Activated CD8-positive, alpha-beta memory T cell treated with anti-CD3 and anti-CD28 coated beads, Interleukin-2, amount 50 U/mL, for 24 hours (primary cell): ENCODE results near the gene C1orf210.

Experiments
- DNase-seq: peaks from one replicate; pipeline ENCODE4 v3.0.0-alpha.2; 2020; ENCODE audit errors: extremely low read depth

The C1orf210 gene

GRCh38 chr1:43285269-43285990 is at the start of gene C1orf210:
C1orf210 (minus strand) TSS chr1:43285581; CDS start chr1:43283270, 2,311 bp downstream.
- DNase-seq, result no peak

DNA sequence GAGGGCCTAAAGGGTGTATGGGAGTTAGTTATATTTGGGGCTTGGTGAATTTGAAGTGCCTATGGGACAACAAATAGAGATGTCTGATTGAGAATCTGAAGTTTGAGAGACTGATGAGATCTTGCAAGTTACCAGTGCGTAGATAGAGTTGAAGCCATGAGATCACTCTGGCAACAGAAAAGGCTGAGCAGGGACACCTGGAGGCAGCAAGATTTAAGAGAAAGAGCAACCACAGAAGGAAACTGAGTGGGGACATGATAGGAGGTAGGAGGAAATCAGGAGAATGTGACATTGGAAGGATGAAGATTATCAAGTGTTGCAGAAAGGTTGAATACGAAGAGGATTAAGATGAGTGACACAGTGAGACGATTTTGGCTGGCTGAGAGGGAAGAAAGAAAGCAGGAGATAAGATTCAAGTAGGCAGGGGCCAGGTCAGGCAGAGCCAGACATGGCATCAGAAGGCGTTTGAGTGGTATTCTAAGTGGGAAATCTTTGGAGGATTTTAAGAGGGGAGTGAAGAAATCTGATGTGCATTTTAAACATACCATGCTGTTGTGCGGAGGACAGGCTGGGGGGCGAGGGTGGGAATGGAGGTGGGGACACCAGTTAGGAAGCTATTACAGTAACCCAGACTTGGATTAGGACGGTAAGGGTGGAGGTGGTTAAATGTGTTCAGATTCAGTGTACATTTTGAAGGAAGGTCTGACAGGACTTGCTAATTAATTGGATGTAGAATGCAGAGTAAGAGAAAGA is 49.2 kb upstream of the C1orf210 start:
- no peak for DNase-seq

- DNase-seq, result no peak
Measured at GRCh38 chr1:43331688-43332087, 46.3 kb upstream of the C1orf210 start.

DNA sequence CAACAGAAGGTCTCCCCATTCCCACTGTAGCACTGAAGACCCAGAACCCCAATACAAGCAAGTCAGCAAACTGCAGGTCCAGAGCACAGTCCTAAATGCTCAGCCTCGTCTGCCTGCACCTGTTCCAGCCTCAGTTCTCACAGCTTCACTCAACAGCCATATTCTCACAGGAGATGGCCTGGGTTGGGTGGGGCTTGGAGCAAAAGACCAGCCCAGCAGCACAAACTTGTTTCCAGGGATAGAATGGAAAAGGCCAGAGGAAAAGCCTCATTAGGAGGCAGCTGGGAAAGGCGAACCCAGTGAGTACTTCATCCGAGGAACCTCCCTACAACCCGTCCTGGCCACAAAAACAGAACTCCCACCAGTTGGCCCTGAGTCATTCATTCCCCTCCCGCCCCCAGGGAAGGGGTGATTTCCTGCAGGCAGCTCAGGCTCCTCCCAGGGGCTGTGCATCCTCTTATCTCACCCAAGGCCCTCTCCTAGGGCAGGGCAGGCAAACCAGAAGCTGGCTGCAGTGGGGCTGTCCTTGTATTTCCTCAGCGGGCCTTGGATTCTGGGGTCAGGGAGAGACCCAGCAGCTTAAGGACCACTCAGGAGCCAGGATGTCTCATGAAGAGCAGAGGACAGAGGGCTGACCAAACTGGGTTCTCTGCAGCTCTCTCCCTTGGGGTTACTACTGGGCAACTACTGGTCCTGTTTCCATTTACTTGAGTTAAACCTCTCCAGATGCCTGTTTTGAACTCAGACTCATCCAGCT is 44.8 kb upstream of the C1orf210 start:
- DNase-seq, result peak; percentile 20

DNA sequence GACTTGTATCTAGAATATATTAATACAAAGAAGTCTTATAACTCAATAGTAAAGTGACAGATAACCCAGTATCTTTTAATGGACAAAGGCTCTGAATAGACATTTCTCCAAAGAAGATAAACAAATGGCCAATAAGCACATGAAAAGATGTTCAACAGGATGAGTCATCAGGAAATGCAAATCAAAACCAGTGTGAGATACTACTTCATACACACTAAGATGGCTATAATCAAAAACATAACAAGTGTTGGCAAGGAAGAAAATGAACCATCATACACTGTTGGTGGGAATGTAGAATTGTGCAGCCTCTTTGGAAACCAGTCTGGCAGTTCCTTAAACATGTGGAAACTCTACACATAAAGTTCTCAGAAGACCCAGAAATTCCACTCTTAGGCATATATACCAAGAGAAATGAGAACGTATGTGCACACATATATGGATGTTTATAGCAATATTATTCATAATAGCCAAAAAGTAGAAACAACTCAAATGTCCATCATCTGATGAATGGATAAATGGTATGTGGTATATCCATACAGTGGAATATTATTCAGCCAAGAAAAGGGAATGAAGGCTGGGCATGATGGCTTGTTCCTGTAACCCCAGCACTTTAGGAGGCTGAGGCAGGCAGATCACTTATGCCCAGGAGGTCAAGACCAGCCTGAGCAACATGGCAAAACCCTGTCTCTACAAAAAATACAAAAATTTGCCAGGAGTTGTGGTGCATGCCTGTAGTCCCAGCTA is 42.3 kb upstream of the C1orf210 start:
- DNase-seq, result no peak

DNA sequence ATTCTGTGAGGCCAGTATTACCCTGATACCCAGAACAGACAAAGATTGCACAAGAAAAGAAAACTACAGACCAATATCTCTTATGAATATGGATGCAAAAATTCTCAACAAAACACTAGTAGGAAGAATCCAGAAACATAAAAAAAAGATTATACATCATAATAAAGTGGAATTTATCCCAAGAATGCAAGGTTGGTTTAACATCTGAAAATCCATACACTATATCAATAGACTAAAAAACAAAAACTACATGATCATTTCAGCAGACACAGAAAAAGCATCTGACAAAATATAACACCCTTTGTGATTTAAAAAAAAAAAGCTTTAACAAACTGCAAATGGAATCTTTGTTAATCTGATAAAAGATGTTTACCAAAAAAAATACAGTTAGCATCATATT is 40.0 kb upstream of the C1orf210 start:
- no peak for DNase-seq

DNA sequence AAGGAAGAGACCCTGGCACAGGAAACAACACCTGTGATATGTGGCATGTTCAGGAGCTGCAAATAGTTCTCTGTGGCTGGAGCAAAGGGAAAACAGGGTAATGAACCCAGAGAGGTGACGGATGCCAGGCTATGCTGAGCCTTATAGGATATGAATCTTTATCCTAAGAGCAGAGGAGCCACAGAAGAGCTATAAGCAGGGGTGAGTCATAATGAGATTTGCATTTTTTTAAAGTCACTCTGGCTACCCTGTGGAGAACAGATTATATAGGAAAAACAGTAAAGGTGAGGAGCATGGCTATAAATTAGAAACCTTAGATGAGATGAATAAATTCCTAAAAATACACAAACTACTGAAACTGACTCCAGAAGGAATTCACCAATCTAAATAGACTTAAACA is 39.4 kb upstream of the C1orf210 start:
- no peak for DNase-seq

GRCh38 chr1:43322506-43322905 is 37.1 kb upstream of the C1orf210 start:
- DNase-seq, result no peak

DNA sequence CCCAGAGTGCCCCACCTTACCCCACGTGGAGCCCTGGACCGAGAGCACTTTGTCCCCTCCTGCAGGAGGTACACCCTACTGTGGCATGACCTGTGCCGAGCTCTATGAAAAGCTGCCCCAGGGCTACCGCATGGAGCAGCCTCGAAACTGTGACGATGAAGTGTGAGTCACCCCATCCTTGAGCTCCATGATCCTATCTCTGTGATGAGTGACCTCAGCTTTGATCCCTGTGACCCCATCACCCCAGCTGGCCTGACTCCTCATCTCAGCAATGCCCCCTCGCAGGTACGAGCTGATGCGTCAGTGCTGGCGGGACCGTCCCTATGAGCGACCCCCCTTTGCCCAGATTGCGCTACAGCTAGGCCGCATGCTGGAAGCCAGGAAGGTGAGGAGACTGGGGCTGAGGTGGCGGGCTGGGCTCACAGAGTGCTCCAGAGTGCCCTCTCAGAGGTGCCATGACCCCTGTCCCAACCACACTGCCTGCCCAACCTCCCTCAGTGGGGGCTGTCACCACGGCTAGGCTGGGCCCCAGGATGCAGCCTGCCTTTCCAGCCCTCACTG is 36.0 kb upstream of the C1orf210 start:
- no peak for DNase-seq

DNA sequence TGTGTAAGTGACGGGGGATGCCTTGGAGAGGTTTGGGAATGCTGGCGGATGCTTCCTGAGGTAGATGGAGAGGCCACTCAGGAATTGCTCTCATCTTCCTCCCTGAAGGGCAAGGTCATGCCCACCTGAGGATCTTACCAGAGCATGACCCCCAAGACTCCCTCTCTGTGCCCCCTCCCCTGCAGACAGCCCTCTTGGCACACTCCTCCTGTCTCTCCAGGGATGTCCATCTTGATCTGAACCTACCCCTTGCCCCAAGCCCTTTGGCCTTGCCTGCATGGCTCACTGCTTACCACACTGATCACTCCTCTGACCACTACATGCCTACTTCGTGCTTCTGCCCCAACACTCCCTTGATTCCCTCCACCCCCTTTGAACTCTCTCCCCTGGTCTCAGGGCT is 34.4 kb upstream of the C1orf210 start:
- DNase-seq, result no peak

DNA sequence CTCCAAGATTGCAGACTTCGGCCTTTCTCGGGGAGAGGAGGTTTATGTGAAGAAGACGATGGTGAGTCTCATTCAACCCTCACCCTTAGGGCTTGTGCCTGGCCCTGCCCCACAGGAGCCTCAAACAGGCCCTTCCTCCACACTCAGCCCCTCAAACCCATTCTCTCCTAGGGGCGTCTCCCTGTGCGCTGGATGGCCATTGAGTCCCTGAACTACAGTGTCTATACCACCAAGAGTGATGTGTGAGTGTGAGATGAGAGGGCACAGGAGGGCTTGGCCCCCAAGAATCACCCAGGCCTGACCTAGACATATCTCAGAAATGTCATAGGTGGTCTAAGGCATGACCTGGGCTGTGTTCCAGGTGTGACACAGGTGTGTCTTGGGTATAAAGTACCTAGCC is 33.9 kb upstream of the C1orf210 start:
- DNase-seq, result no peak

DNA sequence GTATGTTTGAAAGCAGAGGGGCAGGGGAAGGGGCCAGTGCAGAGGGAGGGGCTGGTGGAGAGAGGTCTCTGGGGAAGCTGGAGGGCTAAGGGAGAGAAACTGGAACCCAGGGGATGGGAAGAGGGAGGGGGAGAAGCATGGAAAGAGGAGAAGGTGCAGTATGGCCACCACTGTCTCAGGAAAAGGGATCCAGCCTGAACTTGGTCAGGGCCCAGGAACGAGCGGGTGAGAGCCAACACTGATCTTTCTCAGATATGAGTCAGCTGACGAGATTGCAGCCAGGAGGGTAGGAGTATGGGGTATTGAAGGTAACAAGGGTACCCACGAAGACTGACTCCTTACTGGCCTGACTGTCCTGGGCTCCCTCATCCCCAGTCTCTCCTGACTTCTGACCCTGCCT is 33.5 kb upstream of the C1orf210 start:
- no peak for DNase-seq

DNA sequence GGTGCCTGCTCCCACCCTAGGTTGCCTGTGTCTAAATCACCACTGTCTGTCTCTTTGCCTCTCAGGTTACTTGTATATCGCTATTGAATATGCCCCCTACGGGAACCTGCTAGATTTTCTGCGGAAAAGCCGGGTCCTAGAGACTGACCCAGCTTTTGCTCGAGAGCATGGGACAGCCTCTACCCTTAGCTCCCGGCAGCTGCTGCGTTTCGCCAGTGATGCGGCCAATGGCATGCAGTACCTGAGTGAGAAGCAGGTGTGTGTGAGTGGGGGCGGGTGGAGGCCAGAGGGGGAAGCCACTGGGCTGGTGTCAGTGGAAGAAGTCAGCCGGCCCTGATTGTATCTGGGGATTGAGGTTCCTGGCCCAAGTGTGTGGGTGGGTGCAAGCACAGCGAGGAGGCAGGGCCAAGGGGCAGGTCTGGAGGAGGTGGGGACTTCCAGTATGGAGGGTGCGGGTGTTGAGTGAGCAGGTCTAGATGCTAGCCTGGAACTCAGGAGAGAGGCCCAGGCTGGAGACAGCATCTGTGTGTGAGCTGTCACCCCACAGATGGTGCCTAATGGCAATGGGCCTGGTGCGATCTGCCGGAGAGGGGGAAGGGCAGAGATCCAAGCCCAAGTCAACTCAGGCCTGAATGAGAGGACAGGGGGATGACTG is 32.6 kb upstream of the C1orf210 start:
- no peak for DNase-seq

- no peak for DNase-seq
Measured at GRCh38 chr1:43316738-43317520, 31.5 kb upstream of the C1orf210 start.

GRCh38 chr1:43315963-43316737 is 30.8 kb upstream of the C1orf210 start:
- no peak for DNase-seq

- no peak for DNase-seq
Measured at GRCh38 chr1:43315481-43315880, 30.1 kb upstream of the C1orf210 start.

GRCh38 chr1:43314233-43314632 is 28.9 kb upstream of the C1orf210 start:
- DNase-seq, result no peak

DNA sequence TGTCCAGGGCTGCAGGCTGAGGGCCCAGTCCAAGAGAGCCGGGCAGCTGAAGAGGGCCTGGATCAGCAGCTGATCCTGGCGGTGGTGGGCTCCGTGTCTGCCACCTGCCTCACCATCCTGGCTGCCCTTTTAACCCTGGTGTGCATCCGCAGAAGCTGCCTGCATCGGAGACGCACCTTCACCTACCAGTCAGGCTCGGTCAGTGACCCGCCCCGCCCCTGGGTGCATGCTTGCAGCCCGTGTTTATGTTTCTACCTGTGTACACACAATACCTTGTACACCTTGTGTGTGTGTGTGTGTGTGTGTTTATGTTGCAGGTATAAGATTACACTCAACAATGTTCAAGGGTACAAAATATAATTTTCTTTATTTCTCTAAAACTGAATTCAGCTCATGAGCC is 28.4 kb upstream of the C1orf210 start:
- DNase-seq, result no peak
